Colonic mucosa (tissue), 4 donors: Measurements from ENCODE around the gene TUBB2B. TPM values are rescaled to one million over a fixed set of nuclear protein-coding genes. Genes with fewer than 3 reads are reported as not detected.
"Not testable (repeated sequence)": the region's sequence is repeated elsewhere in the genome, so short reads cannot be mapped to it uniquely, and the experiment has no call there.

Experiments
- DNase-seq: peaks from one replicate; pipeline ENCODE4 v3.0.0-alpha.2; 2020
- H3K27ac ChIP-seq: fragments of 200-600 bp; one replicate; pipeline ENCODE4 v1.8.0; 2021
- H3K27me3 ChIP-seq: fragments of 200-600 bp; one replicate; pipeline ENCODE4 v1.8.0; 2021
- H3K36me3 ChIP-seq: fragments of 200-600 bp; one replicate; pipeline ENCODE4 v1.8.0; 2021
- H3K4me1 ChIP-seq: fragments of 200-600 bp; one replicate; pipeline ENCODE4 v1.8.0; 2021; ENCODE audit warnings: mild to moderate bottlenecking
- H3K4me3 ChIP-seq: fragments of 200-600 bp; one replicate; pipeline ENCODE4 v1.8.0; 2021
- H3K9ac ChIP-seq, 2 donors: one replicate each; pipeline ENCODE4 v1.7.0; 2013; ENCODE audit warnings: control low read depth in 2 of 2, low read depth in 2 of 2, low read length in 2 of 2
- H3K9me3 ChIP-seq: fragments of 200-600 bp; one replicate; pipeline ENCODE4 v1.8.0; 2021
- intact Hi-C: fragments of 100-400 bp; cut with DNase I; formaldehyde crosslinking; loops from one replicate; pipeline ENCODE4 v1.14.1; 2022
- total RNA-seq, 2 donors: library from RNA; stranded (reverse); fragmentation: NEBNext Ultra II Directional in 1 of 2; extraction: Animal tissue kit (Norgen Biotek cat#: 25700) in 1 of 2; gene quantifications; one replicate each; pipeline ENCODE4 v1.2.1, GENCODE V29; 2021
- TF ChIP-seq, protein P1 (sequence below): fragments of 200-600 bp; IDR thresholded peaks from one replicate; pipeline ENCODE4 v1.8.0; 2022; ENCODE audit warnings: antibody characterized with exemption, mild to moderate bottlenecking
- donor health status: healthy.
- donor health status: DM: no; HTN: no; CAD: no.
- donor health status: DM: no; HTN: no; CAD: no.

The TUBB2B gene
- total RNA-seq, 2 donors from 2014 or later = 2.3 to 5.8 TPM

DNA sequence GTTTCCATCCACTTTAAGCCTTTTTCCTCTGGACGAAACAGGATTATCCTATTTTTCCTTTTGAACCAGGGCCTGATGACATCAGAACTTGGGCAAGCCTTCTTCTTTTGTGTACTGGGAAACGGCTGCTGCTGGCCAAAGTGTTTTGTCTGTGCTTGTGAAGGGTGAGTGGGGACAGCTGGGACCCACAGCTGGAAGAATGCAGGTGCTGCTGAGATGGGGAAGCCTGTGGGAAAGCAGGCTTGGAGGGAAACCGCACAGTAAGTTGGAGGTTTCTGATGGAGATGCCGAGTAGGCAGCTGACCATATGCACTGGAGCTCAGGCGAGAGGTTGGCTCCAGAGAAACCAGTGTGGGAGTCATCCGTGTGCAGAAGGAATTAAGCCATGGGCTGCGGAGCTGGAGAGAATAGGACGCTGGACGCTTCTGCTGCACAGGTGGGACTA lies 22.8 kb upstream of the TUBB2B start:
- Histone ChIP-seq H3K4me3 (no peak overlapping the region), H3K9ac (no peak overlapping the region), H3K4me1 (no peaks in the 10 kb centered on the region), H3K27me3 (peaks cover 5% of the 10 kb centered on the region), H3K36me3 (no peaks in the 10 kb centered on the region), H3K27ac (no peak overlapping the region), H3K9me3 (no peaks in the 10 kb centered on the region)
- no peak for DNase-seq
- TF ChIP-seq, protein P1, sequence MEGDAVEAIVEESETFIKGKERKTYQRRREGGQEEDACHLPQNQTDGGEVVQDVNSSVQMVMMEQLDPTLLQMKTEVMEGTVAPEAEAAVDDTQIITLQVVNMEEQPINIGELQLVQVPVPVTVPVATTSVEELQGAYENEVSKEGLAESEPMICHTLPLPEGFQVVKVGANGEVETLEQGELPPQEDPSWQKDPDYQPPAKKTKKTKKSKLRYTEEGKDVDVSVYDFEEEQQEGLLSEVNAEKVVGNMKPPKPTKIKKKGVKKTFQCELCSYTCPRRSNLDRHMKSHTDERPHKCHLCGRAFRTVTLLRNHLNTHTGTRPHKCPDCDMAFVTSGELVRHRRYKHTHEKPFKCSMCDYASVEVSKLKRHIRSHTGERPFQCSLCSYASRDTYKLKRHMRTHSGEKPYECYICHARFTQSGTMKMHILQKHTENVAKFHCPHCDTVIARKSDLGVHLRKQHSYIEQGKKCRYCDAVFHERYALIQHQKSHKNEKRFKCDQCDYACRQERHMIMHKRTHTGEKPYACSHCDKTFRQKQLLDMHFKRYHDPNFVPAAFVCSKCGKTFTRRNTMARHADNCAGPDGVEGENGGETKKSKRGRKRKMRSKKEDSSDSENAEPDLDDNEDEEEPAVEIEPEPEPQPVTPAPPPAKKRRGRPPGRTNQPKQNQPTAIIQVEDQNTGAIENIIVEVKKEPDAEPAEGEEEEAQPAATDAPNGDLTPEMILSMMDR = no peak
- intact Hi-C loops = loop anchor here (2.0 kb wide), 1 partner anchor 123 kb away; no protein-coding TSS in a partner anchor

DNA sequence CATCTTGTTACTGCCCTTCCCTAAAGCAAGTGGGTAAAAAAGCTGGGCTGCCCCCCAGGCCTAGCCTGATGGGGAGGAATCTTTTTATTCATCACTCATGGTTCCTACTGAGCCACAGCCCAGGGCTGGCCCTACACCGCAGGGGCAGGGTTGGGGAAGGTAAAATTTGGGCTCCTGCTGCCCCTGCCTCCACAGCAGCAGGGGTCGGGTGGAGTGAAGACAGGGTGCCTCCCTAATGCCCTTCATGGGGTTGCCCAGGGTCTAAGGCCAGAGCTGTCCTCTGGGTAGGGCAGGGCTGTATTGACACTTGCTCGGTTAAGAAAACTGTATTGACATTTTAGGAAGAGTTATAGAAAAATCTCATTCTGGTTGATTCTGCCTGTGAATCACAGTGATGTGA lies 22.4 kb upstream of the TUBB2B start:
- DNase-seq = no peak
- intact Hi-C loops = loop anchor here (2.0 kb wide), 1 partner anchor 123 kb away; no protein-coding TSS in a partner anchor
- H3K9me3 ChIP-seq = no peaks in the 10 kb centered on the region
- no peak overlapping the region for H3K4me3 ChIP-seq
- TF ChIP-seq, protein P1 = no peak
- H3K9ac ChIP-seq = no peak overlapping the region
- no peaks in the 10 kb centered on the region for H3K36me3 ChIP-seq
- no peak overlapping the region for H3K27ac ChIP-seq
- H3K27me3 ChIP-seq = peaks cover 5% of the 10 kb centered on the region
- no peaks in the 10 kb centered on the region for H3K4me1 ChIP-seq

DNA sequence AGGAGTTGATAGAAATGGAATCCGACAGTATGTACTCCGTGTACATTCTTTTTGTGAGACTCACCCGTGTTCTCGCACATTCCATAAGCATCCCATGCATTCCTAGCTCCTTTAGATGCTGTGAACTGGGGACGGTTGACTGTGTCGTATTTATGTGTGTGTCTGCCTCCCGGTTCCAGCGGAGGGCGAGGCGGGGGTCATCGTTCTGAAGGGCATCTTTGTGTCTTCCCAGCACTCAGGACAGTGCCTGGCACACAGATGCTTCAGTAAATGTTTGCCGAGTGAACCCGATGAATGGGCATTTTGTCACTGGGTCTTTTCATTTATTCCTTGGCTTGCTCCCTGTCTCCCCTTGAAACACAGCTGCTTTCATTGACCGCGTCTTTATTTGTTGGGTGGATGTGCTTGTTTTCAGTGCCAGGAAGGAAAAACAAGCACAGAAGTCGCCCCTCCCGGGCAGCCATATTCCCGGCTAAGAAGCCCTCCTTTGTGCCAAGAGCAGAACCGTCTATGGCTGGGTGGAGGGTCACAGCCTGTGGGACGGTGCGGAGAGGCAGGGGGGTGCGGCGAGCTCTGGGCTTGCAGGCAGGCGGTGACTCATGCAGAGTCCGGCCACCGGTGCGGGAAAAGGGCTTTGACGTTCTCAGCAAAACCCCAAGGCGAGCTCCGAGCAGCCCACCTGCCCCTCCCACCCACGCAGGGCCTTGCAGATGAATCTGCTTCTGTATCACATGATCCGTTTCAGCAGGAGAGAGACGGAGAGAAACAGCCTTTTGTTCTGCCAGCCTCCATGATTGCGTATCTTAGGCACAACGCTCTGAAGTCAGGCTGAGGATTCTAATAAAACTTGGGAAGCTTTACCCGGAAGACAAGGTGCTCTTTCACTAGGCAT lies 20.0 kb upstream of the TUBB2B start:
- H3K27me3 ChIP-seq = peaks cover 5% of the 10 kb centered on the region
- peak; percentile 63 for DNase-seq
- peak overlapping the region; percentile 19 for H3K4me3 ChIP-seq
- H3K4me1 ChIP-seq = no peaks in the 10 kb centered on the region
- H3K36me3 ChIP-seq = no peaks in the 10 kb centered on the region
- no peak overlapping the region for H3K27ac ChIP-seq
- peak overlapping the region; percentile 26 to 27 for H3K9ac ChIP-seq
- intact Hi-C loops = no loop called here
- no peaks in the 10 kb centered on the region for H3K9me3 ChIP-seq
- TF ChIP-seq, protein P1 = no peak

DNA sequence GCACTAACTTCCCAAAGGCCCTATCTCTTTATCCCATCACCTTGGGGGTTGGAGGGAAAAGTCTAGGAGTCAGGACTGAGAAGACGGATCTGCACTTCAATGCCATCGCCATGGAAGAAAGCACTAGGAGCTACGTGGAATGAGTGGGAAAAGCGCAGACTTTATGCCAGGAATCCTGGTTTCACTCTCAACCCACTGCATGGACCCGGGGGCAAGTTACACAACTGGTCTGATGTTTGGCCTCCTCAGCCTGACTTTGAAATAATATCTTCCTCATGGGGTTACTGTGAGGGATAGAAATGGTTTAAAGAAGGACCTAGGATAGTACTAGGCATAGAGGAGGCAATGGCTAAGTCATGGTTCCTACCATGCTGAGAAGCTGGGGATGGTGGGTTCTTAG lies 17.8 kb upstream of the TUBB2B start:
- no peaks in the 10 kb centered on the region for H3K36me3 ChIP-seq
- intact Hi-C loops = no loop called here
- no peak for DNase-seq
- peaks cover under 1% of the 10 kb centered on the region for H3K27me3 ChIP-seq
- no peak overlapping the region for H3K27ac ChIP-seq
- no peaks in the 10 kb centered on the region for H3K9me3 ChIP-seq
- no peaks in the 10 kb centered on the region for H3K4me1 ChIP-seq
- no peak overlapping the region for H3K4me3 ChIP-seq
- H3K9ac ChIP-seq = no peak overlapping the region
- TF ChIP-seq, protein P1 = no peak

DNA sequence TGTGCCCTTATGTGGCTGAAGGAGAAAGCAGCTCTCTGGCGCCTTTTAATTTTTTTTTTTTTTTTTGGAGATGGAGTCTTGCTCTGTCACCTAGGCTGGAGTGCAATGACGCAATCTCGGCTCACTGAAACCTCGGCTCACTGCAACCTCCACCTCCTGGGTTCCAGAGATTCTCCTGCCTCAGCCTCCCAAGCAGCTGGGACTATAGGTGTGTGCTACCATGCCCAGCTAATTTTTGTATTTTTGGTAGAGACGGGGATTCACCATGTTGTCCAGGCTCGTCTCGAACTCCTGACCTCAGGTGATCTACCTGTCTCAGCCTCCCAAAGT lies 17.3 kb upstream of the TUBB2B start:
- DNase-seq, H3K27ac ChIP-seq, H3K9ac ChIP-seq, H3K4me1 ChIP-seq, H3K9me3 ChIP-seq, H3K4me3 ChIP-seq, H3K27me3 ChIP-seq, intact Hi-C loops, H3K36me3 ChIP-seq: not testable (repeated sequence)
